NOMO-1 treated with DMSO at 0.1 percent for 48 hours (cell line): ENCODE measurements around the gene CD109.
A peak's percentile ranks its signal among the peaks of the same experiment; 100 is the strongest.
"Not testable (repeated sequence)": the region's sequence is repeated elsewhere in the genome, so short reads cannot be mapped to it uniquely, and the experiment has no call there.

Source experiments
- DNase-seq: peaks from one replicate; lab custom pipeline; 2025; ENCODE audit not compliant: unreplicated experiment; lab: John Stamatoyannopoulos, UW

The CD109 gene

GRCh38 chr6:73683574-73683973, 12.4 kb upstream of the CD109 start:
- not testable (repeated sequence) for DNase-seq

- DNase-seq: no peak
Observed at GRCh38 chr6:73688351-73688750, 7.7 kb upstream of the CD109 start.

- DNase-seq: peak; percentile 9
Observed at GRCh38 chr6:73690056-73690455, 5.9 kb upstream of the CD109 start.

DNA sequence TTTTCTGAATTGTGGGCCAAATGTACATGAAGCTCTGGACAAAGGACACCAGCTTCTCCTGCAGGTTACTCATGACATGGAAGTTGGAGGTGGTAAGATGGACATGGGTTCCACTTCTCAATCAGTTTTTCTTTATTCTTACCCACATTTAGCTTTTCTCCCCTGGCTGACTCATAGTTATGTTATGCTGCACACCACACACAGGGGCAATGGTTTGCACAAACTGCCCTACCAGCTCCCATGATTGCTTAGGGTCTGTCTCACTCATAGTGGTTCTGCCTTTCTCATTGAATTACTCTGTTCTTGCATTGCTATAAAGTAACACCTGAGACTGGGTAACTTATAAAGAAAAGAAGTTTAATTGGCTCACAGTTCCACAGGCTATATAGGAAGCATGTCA, 4.5 kb upstream of the CD109 start:
- DNase-seq: no peak

- no peak for DNase-seq
Observed at GRCh38 chr6:73694711-73695411, 1.1 kb upstream of the CD109 start.

DNA sequence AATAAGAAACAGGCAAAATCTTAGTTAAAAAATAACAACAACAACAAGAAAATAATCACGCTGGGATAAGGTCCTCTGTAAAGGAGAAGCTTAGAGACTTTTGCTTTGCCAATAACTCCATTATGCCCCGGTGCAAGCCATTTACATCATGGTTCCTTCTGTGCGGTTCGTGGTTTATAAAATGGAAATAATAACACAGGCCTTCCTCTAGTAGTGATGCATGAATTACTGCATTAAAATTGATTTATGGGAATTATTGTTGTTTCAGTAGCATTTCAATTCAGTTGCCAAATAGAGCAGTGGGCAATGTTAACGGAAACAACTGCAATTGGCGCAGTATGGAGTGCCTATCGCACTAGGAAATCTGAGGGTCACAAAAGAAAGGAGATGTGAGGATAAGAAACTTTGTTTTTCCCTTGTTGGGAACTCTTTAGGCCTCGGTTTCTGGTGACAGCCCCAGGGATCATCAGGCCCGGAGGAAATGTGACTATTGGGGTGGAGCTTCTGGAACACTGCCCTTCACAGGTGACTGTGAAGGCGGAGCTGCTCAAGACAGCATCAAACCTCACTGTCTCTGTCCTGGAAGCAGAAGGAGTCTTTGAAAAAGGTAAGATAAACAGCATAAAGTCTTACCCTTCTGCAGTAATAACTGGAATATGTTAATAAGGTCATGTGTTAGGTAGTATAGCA, 1.1 kb downstream of the CD109 start:
- DNase-seq: peak; percentile 39

- no peak for DNase-seq
Observed at GRCh38 chr6:73699676-73700459, 3.9 kb downstream of the CD109 start.

DNA sequence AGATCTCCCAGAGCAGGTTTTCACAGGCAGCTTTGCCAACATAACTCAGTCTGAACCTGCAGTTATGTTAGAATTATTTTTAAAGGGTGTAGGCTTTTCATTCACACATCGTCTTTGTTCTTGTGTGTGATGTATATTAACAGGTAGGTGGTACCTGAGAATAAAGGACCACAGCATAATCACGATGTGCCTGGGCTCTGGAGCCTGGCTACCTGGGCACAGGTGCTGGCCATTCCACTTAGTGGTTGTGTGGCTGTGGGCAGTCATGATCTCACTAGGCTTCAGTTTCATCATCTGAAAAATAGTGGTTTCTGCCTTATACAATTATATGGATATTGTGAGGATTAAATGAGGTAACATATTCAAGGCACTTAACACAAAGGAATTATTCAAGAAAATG, 6.4 kb downstream of the CD109 start:
- no peak for DNase-seq

DNA sequence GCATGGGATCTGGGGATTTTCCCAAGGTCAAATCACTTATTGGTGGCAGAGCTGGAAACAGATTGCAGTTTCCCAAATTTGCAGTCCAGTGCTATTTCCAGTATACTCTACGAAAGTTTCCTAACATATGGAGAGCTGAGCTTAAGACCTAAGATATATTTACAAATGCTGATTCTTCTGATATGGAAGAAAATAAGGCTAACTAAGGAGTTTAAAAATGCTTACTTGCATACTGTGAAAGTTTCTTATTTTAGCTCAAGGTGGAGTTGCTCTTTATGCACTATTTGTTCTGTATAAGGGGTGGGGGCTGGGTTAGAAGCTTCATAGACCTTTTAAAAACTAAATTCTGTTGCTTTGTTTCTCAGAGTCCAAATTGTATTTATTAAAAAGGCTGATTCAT, 7.5 kb downstream of the CD109 start:
- no peak for DNase-seq

- no peak for DNase-seq
Observed at GRCh38 chr6:73704260-73704659, 8.3 kb downstream of the CD109 start.

- DNase-seq: no peak
Observed at GRCh38 chr6:73704798-73705197, 8.8 kb downstream of the CD109 start.

- no peak for DNase-seq
Observed at GRCh38 chr6:73706971-73707370, 11.0 kb downstream of the CD109 start.

DNA sequence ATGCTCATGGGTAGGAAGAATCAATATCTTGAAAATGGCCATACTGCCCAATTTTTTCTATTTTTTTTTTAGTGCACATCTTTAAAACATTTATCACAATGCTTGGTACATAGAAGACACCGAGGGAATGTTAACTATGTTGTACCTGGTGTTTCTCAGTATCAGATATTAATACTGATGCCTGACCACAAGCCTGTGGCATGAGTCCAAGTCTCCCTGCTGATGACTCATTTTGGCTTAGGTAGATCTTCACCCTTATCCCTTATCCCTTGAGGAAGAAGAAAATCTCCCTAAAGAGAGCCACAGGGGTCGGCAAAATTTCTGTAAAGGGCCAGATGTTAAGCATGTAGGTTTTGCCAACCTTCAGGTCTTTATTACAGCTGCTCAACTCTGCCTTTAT, 14.5 kb downstream of the CD109 start:
- DNase-seq: no peak

DNA sequence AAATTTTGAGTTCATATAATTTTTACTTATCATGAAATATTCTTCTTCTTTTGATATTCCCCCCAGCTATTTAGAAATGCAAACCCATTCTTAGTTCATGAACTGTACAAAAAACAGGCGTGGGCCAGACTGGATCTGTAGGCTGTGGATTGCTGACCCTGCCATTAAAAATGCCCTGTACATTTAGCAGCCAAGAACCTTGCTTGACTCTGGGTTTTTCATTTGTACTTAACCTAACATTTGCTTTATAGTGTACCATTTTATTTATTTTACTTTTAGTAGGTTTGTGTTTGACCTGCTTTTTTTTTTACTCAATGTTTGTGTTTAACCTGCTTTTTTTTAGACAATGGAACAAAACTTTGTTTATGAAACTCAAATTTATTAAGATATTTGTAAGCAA, 14.9 kb downstream of the CD109 start:
- DNase-seq: no peak

DNA sequence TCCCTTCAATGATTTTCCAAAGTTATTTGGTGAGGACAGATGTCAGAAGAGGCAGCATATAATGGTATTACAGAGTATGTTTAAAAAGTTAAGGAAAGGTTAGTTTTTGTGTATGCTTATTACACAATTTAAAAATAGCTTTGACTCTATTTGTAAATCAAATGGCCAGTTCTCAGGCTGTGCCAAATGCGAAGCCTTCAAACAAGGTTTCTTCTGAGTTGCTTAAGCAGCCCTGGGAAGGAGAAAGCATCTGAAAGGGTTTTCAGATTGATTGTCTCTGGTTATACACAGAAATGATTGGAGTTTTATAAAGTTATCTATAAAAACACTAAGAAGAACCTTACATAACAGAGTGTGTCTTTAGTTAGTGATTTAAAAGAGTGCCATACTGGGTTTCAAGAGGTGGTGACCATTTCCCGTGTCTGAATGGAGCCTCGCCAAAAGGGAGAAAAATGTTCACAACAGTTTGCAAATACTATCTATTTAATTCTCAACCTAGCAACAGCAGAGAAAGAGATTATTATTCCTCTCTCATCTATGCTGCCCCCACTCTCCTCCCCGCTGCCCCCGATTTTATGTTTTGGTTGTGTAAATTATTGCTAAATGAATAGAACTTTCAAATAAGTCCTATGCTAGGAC, 16.7 kb downstream of the CD109 start:
- DNase-seq: no peak

- DNase-seq: no peak
Observed at GRCh38 chr6:73713426-73714147, 17.6 kb downstream of the CD109 start.

GRCh38 chr6:73715111-73715508, 19.1 kb downstream of the CD109 start:
- not testable (repeated sequence) for DNase-seq

GRCh38 chr6:73719046-73719445, 23.0 kb downstream of the CD109 start:
- no peak for DNase-seq

- DNase-seq: peak; percentile 84
Observed at GRCh38 chr6:73722318-73723060, 26.5 kb downstream of the CD109 start.

- DNase-seq: not testable (repeated sequence)
Observed at GRCh38 chr6:73723480-73723879, 27.5 kb downstream of the CD109 start.
